Skin of body (tissue), 2 donors: ENCODE measurements around the gene PPP1R3E. TPM values are rescaled to one million over a fixed set of nuclear protein-coding genes. Genes with fewer than 3 reads are reported as not detected.
A peak's percentile ranks its signal among the peaks of the same experiment; 100 is the strongest.

Experiments
- DNase-seq: peaks from one replicate; lab custom pipeline; 2025; lab: John Stamatoyannopoulos, UW
- total RNA-seq: library from RNA; depleted of rRNA; stranded (reverse); fragments of >200 nt; gene quantifications from one replicate; pipeline ENCODE4 v1.2.3, GENCODE V29; 2014

The PPP1R3E gene
- total RNA-seq, 1 donor from 2014 or later, result 6.0 TPM

DNA sequence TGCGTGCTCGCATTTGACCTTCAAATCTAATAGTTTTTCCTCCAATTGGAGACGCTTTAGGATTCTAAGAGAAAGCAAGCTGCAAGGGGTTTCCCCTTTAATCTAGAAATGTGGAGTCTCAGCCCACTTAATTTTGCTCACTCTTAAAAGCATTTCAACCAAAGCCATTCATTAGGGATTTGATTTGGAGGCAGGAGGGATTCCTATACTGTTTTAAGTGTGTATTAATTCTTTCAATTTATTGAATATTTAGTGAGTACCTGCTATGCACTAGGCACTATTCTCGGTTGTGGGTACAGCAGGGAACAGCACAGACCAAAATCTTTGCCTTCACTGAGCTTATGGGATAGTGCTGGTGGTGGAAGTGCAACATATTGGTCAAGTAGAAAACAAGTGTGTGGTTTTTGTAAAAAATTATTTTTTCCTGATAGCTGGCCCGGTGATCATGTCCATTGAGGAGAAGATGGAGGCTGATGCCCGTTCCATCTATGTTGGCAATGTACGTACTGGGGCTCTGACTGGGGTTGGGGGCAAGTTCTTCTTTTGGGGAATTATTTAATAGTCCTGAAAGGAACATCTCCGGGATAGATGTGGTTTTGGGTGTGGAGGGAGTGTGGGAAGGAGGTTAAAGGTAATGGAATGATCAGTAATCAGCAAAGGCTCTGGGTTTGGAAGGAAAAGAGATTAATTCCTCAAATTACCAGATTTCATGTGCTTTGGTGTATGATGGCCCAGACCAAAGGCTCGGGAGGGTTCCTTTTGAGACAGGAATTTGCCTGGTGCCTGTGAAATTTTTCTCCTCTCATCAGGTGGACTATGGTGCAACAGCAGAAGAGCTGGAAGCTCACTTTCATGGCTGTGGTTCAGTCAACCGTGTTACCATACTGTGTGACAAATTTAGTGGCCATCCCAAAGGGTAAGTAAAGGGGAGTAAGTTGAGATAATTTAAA lies 20.2 kb upstream of the PPP1R3E start:
- DNase-seq, result no peak

DNA sequence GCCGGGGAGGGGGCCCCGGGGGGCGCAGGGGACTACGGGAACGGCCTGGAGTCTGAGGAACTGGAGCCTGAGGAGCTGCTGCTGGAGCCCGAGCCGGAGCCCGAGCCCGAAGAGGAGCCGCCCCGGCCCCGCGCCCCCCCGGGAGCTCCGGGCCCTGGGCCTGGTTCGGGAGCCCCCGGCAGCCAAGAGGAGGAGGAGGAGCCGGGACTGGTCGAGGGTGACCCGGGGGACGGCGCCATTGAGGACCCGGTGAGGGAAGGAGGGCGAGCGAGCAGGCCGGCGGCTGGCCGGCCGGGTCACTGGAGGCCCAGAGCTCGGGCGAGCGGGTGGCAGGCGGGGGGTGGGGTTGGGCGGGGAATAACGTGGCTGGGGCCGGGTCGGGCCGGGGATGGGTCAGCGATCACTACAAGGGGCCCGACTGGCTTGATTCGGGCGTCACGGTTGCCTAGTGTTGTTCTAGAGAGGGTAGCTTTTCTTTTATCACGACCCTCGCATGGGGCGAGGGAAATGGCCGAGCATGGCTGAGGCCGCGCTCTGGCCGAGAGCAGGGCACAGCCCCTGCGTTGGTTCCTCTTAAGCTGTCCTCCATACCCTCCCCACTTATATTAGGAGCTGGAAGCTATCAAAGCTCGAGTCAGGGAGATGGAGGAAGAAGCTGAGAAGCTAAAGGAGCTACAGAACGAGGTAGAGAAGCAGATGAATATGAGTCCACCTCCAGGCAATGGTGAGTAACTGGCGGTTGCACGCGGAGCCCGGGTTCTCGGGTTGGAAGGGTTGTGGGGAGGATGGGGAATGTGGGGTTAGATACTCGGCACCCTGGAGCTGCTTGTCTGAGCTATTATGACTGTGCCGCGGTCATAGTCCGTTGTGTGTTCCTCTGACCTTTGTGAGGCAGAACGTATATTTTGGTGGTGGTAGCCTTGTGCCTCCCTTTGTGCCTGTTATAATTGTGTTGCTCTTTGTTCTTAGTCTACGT lies 19.2 kb upstream of the PPP1R3E start:
- DNase-seq, result no peak

DNA sequence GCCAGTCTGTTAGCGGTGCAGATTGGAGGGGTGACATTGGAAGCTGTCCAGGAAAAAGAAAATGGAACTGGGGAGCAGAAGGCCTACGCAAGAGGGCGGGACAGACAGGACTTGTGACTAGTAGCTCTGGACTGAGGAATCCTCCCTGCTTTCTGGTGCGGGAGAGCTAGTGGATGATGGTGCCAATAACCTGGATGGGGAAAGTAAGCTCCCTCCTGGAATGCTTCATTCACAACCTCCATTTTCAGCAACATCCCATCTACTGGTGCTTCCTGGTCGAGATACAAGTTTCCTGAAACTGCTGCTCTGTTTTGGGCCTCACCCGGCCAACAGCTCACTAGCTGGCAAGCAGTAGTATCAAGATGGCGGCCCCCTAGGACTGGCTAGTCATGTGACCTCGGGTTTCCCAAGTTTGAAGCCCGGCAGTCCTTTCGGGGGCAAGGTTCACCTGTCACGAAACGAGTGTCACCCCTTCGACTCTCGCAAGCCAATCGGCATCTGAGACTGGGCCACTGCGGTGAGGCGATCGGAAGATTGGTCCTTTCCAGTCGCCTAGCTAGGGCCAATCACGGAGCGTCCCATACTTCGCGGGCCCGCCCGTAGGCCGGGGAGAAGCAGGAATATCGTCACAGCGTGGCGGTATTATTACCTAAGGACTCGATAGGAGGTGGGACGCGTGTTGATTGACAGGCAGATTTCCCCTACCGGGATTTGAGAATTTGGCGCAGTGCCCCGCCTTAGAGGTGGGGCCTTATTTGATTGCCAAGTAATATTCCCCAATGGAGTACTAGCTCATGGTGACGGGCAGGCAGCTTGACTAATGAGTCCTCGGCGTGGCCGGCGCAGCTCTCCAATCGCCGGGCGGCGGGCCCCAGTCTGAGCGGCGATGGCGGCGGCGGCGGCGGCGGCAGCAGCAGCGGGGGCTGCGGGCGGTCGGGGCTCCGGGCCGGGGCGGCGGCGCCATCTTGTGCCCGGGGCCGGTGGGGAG lies 18.2 kb upstream of the PPP1R3E start, which contains the start of gene PABPN1:
TSS of gene PABPN1 (plus strand) at position 874 of the 988 bp plus-strand sequence. CDS start at position 887, 13 bp downstream.
- DNase-seq, result peak; percentile 100

DNA sequence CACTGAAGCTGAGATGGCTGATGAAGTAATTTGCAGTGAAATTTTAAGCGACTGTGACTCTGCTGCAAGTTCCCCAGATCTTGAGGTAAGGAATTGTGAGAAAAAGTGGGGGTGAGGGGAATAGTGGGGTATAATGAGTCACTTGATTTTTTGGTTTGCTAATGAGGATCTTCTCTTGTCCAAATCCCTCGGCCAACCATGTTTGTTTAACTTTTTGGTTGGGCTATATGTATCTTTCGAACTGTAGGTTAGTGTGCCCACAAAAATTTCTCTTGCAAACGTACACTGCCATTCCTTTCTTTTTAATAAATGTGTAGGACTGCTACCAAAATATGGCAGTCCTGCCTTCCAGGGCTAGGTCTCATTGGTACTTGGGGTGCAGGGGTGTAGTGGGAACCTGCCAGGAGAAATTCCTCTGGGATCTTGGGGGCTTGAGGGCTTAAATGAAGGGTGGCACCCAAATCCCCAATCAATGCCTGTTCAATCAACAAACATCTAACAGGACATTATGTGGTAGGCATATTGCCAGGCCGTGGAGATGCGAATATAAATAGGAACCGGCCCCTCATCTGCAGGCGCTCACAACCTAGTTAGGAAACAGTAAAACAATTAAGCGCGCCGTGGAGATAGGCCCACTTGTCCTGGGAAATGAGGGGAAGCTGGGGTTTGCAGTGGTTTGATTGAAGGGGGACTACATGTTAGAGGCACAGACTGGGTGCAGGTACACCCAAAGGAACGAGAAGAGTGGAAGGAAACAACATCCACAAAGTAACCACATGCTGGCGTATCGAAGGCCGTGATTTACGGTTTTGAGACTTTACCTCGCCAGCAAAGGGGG lies 17.3 kb upstream of the PPP1R3E start:
- no peak for DNase-seq

DNA sequence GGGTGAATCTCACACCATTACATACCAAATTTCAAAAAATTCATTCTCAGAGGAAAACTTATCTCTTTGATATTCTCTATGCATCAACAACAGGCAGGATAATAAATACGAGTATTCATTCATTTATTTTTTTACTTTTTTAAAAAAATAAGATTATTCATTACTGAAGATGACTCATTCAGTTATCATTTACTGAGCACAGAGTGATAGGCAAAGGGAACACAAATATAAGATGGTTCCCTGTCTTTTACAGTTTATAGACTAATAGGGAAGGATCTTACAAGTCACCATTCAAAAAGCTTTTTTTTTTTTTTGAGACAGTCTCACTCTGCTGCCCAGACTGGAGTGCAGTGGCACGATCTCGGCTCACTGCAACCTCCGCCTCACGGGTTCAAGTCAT lies 13.6 kb upstream of the PPP1R3E start:
- DNase-seq, result no peak

DNA sequence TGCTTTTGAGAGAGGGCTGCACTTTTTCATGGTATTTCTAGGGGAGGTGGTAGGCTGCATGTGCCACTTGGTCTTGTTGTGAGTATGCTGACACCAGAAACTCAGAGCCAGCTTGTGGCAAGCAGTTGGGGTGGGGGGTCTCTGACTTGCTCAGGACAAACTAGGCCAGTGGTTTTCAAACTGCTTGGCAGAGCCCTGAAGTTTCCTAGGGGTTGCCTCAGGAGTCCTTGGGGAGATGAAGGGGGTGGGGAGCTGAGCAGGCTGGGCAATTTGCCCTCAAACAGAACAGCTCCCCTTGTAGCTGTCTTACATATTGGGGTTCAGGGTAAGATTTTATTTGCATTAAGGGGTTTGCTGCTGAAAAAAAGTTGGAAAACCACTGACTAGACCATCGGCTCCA lies 7.9 kb upstream of the PPP1R3E start:
- no peak for DNase-seq

DNA sequence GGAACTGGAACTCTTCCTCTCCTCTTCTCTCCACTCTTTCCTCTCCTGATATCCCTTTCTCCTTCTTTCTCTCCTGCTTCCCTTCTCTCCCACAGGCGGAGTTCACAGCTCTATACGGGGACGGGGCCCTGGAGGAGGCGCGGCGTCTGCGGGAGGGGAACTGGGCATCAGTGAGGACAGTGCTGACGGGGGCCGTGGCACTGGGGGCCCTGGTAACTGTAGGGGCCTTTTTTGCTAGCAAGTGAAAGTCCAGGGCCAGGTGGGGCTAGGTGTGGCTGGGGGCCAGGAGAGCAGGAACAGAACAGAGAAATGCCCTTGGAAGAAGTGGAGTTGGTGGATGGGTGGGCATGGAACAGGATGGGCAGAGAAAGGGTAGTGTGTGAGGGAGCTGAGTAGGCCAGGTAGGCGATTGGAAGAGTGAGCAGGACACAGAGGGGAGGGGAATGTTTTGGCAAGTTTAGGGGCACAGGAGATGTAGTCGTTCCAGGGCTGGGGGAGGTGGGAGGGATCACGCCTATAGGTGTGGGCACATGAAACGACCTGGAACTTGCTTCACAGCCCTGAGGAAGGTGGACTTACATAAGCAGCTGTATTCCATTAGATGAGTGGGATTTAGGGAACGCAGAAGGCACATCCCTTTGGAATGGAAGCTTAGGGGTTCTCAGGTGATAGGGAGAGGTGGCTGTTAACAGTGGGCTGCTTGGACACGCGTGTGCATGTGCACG lies 6.2 kb upstream of the PPP1R3E start:
- no peak for DNase-seq

DNA sequence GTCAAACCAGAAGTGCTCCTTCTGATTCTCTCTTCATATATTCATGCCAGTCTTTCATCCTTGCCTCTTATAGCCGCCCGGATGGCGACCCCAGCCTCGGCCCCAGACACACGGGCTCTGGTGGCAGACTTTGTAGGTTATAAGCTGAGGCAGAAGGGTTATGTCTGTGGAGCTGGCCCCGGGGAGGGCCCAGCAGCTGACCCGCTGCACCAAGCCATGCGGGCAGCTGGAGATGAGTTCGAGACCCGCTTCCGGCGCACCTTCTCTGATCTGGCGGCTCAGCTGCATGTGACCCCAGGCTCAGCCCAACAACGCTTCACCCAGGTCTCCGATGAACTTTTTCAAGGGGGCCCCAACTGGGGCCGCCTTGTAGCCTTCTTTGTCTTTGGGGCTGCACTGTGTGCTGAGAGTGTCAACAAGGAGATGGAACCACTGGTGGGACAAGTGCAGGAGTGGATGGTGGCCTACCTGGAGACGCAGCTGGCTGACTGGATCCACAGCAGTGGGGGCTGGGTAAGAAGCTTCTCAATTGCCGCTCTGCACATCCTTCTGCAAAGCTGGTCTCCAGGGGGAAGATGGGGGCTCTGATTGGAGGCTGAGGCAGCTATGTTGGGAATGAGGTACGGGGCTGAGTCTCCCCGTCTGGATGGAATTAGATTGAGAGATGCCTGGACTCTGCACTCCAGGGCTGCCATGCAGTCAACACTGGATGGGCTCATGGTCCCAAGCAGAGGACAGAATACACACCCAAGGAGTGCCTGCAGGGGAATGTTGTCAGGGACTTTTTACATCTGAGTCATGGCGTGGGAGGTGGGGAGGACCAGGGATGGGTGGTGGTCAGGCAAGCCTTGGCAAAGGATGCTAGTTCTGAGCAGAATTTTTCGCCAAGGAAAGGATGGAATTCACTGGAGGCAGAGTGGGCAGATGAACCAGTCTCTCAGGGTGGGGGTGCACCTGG lies 5.3 kb upstream of the PPP1R3E start:
- DNase-seq, result no peak

DNA sequence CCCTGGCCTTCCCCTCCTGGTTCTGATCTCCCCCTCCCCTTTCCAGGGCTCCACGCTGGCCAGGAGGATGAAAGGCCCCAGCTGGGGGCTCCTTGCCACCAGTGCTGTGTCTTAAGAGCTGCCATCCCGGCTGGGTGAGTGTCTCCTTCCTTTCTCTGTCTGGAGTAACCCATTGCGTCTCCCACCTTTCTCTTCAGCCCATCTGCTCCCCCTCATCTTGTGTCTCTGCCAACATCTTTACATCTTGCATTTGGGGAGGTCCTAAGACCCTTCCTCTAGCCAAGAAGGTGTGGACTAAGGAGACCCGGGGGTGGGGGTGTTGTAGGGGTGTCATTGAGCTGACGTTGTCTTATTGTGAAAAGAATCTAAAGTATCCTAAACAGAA lies 4.5 kb upstream of the PPP1R3E start:
- DNase-seq, result no peak

DNA sequence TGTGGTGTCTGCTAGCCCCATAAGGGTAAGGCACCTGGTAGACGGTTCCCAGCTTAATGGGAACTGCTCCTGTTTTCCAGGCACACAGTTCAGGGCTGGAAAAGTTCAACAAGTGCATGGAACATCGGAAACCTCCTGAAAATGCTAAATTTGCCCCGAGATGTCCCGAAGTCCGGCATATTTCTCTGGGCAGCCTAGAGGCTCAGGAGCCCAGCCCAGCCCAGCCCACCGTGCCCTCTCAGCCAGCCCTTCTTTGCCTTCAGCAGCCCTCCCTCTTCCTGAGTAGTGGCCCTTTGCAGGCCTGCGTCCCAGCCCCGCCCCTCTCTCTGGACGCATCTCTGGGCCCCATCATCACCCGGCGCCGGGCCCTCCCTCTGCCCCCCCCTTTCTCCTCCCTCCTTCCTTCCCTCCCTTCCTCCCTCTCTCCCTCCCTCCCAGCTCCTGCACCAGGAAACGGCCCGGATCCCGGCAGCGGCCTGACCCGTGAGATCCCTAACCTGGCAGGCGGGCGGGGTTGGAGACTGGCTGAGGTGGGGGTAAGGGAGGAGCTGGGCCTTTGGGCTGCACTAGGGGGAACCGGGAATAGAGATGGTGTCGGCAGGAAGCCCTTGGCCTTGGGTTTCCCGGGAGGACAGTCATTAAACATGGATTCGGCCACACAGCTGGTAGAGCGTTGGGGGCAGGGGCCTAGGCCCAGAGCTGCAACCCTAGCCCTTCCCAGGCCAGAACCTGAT lies 3.9 kb upstream of the PPP1R3E start, which contains the start of gene BCL2L2:
TSS of gene BCL2L2 (plus strand) at position 422 of the 734 bp plus-strand sequence. CDS start 935 bp downstream, outside the sequence.
- peak; percentile 90 for DNase-seq

DNA sequence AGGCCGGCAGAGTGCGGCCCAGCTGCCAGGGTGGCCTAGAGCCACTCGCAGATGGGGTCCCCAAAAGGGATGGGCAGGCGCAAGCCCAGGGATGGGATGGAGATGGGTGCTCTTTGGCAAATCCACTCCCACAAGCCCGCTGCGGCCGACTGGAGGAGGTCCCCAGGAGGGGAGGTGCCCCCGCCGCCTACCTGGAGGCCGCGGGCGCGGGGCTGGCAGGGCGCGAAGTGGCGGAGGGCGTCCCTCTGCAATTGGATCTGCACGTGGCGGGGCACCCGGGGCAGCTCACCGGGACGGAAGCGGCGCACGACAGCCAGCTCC lies 730 bp downstream of the PPP1R3E start:
- no peak for DNase-seq

DNA sequence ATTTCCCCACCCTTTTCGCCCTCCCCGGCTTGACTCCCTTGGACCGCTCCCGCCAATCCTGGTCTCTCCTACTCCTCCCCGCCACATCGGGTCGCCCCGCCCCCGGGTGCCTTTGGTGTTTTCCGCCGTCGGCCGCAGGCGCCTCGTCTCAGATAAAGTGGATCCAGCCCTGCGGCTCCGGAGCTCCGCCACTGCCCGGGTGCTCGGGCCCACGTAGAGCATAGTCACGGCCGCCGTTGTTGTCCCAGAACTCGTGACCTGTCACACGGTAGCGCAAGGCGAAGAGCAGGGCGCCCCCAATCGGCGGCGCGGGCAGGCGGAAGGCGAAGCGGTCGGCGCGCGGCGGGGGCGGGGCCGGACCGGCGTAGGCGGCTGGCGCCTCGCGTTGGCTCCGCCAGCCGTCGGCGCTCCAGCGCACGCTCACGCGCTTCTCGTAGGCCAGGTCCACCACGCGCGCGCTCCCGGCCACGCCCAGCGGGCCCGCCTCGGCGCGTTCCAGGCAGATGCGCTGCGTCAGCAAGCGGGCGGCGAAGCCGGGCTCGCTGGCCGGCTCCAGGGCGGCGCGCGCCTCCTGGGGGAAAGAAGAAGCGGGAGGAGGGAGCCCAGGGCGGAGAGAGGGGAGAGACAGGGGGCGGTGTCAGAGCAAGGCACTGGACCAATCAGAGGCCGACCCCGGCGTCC lies 1.2 kb downstream of the PPP1R3E start:
- peak; percentile 98 for DNase-seq

DNA sequence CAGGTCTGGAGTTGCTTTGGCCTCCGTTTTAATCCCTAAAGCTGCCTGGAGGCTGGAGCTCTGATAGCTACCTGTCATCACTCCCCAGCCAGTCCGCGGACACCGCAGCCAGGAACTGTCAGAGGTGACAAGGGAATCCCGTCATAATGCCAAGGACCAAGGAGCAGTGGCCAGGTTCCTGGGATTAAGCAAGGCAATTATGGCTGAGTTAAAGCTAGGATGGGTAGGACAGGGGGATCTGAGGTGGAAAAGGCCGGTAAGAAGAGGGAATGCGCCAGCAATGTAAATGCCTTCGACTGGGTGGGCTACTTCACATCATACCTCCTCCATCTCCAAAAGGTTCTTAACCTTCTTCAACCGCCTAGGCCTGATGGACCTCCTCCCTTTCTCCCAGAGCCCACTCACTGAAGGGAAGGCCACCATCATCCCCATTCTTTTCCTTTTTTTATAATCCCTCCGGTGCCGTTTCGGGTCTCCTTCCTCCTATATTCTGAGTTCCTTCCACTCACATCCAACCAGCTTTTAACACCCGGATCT lies 1.9 kb downstream of the PPP1R3E start:
- peak; percentile 55 for DNase-seq

DNA sequence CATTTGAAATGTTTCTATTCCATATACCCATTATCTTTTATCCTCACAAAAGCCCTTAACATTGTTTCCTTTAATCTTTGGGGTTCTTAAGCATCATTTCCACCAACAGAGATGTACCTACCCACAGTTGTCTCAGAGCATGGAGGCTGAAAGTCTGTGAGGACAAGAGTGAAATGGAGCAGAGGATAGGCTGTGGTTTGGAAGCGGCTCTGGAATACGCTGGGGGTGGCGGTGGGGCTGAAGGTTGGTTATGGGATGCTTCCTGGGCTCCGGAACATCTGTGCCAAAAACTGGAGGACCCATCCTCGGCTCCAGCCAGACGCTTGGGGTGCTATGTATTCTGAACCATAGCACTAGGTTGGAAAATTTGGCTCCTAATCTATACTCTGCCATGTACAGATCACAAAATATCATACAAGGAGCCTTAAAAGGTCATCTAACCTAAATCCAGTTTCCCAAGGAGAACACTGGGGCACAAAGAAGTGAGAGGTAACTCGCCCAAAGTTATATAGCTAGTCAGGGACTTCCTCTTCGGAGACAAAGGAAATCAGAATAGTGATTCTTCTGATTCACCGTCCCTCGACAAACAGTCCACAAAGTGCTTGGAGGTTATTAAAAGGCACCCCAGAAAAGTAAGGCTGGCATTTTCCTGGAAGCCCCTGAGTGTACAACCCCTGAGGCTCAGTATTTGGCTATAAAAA lies 2.5 kb downstream of the PPP1R3E start:
- no peak for DNase-seq

DNA sequence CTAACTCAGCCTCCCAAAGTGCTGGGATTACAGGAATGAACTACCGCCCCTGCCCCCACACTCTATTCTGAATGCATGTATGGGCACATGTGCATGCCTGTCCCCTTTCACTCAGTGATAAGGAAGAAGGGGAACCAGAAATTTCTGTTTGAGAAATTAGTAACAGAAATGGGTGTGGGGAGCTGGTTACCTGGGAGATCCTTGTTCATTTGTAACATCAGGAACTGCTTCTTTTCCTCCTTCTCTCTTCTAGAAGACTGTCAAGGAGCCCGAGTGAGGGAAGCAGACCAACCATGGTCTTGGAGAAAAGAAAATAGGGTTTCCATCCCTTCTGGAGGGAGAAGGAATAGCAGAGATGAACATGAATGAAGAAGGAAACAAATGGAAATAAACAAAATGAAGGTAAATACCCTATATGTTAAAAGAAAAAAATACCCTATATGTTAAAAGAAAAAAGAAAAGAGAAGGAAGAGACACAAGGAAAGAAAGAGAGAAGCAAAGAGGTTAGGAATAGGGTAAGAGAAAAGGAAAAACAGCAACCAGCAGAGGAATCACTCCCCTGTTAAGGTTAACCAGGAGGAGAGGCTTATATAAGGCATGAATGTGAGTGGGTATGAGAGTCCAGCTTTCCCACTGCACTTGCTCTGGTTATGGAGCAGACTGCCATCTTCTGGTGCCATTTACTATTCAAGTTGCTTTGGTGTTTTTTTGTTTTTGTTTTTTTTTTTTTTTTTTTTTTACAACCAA lies 3.3 kb downstream of the PPP1R3E start:
- DNase-seq, result no peak
